ENCODE measurements around the gene AGPAT3. TPM values are rescaled to one million over a fixed set of nuclear protein-coding genes. Genes with fewer than 3 reads are reported as not detected.

Gene AGPAT3
- total and polyA plus RNA-seq, 2 donors (not counting 3 experiments of a cell fraction or from before 2014, with no cell fraction given): 39.9 to 76.7 TPM

DNA sequence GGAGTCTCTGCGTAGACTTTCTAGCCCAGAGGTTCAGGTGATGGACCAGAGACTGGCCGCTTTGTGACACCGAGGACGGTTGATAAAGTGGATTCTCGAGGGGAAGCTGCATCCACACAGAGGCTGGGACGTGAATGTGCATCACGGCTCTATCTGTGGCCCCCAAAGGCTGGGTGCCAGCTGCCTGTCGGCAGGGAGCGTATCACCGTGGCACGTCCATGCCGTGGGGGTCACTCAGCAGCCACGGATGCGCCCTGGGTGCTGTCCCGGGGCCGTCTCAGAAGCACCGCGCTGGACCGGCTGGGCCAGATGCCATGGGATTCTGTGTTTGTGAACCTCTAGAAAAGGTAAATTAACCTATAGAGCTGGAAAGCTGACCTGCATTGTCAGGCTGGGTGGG lies 89.9 kb downstream of the AGPAT3 start:
- Histone ChIP-seq H3K4me3 (replicated peaks in 1 of 3; ENCODE audit: insufficient read depth in 1 of 3, low read depth in 1 of 3, low read length in 3 of 3) (no peak overlapping the region), H3K9me3 (replicated peaks; ENCODE audit: control insufficient read depth, insufficient read depth, low read length) (no peaks in the 10 kb centered on the region), H3K27me3 (ENCODE audit: control insufficient read depth in 2 of 2, insufficient read depth in 2 of 2, low read length in 2 of 2) (no peaks in the 10 kb centered on the region), H4K20me1 (replicated peaks; ENCODE audit: control insufficient read depth, extremely low read depth, insufficient read depth, low read length) (no peaks in the 10 kb centered on the region), H3K9me1 (replicated peaks; ENCODE audit: control insufficient read depth, extremely low read depth, insufficient read depth, low read length) (no peaks in the 10 kb centered on the region), H3K36me3 (ENCODE audit: control insufficient read depth in 2 of 2, extremely low read depth in 1 of 2, insufficient read depth in 2 of 2, low read length in 2 of 2) (no peaks in the 10 kb centered on the region), H3K79me2 (ENCODE audit: control insufficient read depth, insufficient read depth, low read length) (no peaks in the 10 kb centered on the region), H3K4me1 (ENCODE audit: control insufficient read depth, extremely low read depth, insufficient read depth, low read length) (peaks cover 10% of the 10 kb centered on the region), H3K9ac (replicated peaks; ENCODE audit: extremely low read depth, insufficient read depth, low read length) (no peak overlapping the region), H3K4me2 (ENCODE audit: insufficient read depth, low read length) (no peak overlapping the region), H3K27ac (ENCODE audit: insufficient read depth, low read depth, low read length) (no peak overlapping the region), H2AFZ (ENCODE audit: low read depth, low read length) (no peak overlapping the region)
- CTCF ChIA-PET: interaction anchor here (2.4 kb wide), 1 partner anchor 21 kb away, joined by 12 read pairs; no protein-coding TSS in a partner anchor
- DNase-seq (ENCODE audit: low read depth, low spot score) (no peak), FAIRE-seq (no peak)
- intact Hi-C loops (cut with micrococcal nuclease) (no loop called here), dilution Hi-C loops (cut with MboI; ENCODE audit: extremely low pct_ligation_motif_present, low sequenced_read_pairs) (no loop called here)
- POLR2A ChIA-PET: no interaction called here
- BruUV-seq (replicated peaks): no TSS peak
- no peak for TF ChIP-seq CTCF (IDR thresholded peaks at IDR 0.05; ENCODE audit: extremely low read depth in 1 of 2, insufficient read depth in 1 of 2, low read depth in 1 of 2, low read length in 2 of 2)
- TF ChIP-seq, protein P1, sequence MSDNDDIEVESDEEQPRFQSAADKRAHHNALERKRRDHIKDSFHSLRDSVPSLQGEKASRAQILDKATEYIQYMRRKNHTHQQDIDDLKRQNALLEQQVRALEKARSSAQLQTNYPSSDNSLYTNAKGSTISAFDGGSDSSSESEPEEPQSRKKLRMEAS (IDR thresholded peaks at IDR 0.05; ENCODE audit: insufficient read depth, insufficient read length): no peak
- no peak for TF ChIP-seq JUN (IDR thresholded peaks at IDR 0.05; ENCODE audit: borderline replicate concordance, insufficient read depth, insufficient read length, low read depth)
- TF ChIP-seq EZH2 (IDR thresholded peaks at IDR 0.05; ENCODE audit: borderline replicate concordance, low read depth, low read length, severe bottlenecking): no peak
- TF ChIP-seq POLR2A (IDR thresholded peaks at IDR 0.05; ENCODE audit: low read depth, low read length): no peak
- TF ChIP-seq FOS (IDR thresholded peaks at IDR 0.05; ENCODE audit: borderline replicate concordance, insufficient read depth, low read length): no peak
- TF ChIP-seq GATA2 (IDR thresholded peaks at IDR 0.05; ENCODE audit: insufficient read depth, insufficient read length, low read depth, low read length): no peak
- TF ChIP-seq POLR2AphosphoS5 (IDR thresholded peaks at IDR 0.05; ENCODE audit: insufficient read depth, low read depth, low read length): no peak
- no peak for TF ChIP-seq MYC (IDR thresholded peaks at IDR 0.05; ENCODE audit: low read depth, low read length)
